ENCODE results near the gene CCDC190. TPM values are rescaled to one million over a fixed set of nuclear protein-coding genes. Genes with fewer than 3 reads are reported as not detected.

The CCDC190 gene
- not detected for total RNA-seq

DNA sequence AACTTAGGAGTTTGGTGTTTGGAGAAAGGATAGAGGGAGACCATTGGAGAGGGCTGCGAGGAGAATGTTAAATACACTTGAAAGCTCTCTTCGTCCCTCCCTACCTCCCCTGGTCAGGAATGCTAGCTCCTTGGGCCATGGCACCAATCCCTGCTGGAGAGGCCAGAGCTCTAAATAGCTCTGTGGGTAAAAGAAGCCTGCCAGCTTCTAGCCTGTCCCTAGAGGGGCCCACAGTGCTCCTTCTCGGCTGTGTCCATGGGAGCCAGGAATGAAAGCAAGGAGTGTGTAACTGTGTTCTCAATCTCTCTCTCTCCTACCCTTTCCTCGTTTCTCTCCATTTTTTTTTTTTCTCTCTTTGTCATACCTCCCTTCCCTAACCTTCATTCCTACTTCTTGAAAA, at the start of gene CCDC190:
TSS of gene CCDC190 (minus strand) at position 75 of the 400 bp plus-strand sequence. CDS start 1,529 bp downstream, outside the sequence.
- no peaks in the 10 kb centered on the region for H3K36me3 Mint-ChIP-seq
- H3K9me3 Mint-ChIP-seq, result no peaks in the 10 kb centered on the region
- peaks cover 14% of the 10 kb centered on the region for H3K27me3 Mint-ChIP-seq
- H3K4me3 Mint-ChIP-seq, result no peak within 1 kb of the TSS
- H3K4me1 Mint-ChIP-seq, result no peaks in the 10 kb centered on the region
- no peak for DNase-seq
- H3K27ac Mint-ChIP-seq, result no peak within 1 kb of the TSS

- H3K27ac Mint-ChIP-seq, result no peak overlapping the region
- no peaks in the 10 kb centered on the region for H3K36me3 Mint-ChIP-seq
- no peak overlapping the region for H3K4me3 Mint-ChIP-seq
- no peaks in the 10 kb centered on the region for H3K4me1 Mint-ChIP-seq
- H3K27me3 Mint-ChIP-seq, result peaks cover 14% of the 10 kb centered on the region
- DNase-seq, result no peak
- peaks cover 6% of the 10 kb centered on the region for H3K9me3 Mint-ChIP-seq
Measured at GRCh38 chr1:162910161-162910560, 49.2 kb upstream of the CCDC190 start.

DNA sequence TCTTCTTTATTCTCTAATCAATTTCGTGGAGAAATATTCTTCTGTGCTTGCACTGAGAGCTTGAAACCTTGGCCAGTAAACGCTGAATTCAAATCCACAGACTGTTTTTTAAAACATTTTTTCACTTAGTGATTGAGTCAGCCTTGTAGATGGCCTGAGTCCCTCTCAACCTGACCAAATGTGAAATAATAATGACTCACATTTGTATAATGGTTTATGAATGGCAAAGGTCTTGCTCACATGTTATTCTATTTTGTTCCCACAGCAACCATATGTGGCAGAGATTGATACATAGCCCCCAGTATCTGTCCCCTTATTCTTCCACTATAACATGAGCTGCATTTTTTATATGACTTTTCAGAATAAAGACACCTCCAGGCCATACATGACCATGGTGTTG, 47.8 kb upstream of the CCDC190 start:
- Mint-ChIP-seq H3K4me3 (no peak overlapping the region), H3K9me3 (peaks cover 6% of the 10 kb centered on the region), H3K36me3 (no peaks in the 10 kb centered on the region), H3K4me1 (no peaks in the 10 kb centered on the region), H3K27ac (no peak overlapping the region), H3K27me3 (peaks cover 12% of the 10 kb centered on the region)
- no peak for DNase-seq

GRCh38 chr1:162908236-162908635, 47.3 kb upstream of the CCDC190 start:
- Mint-ChIP-seq H3K4me1 (no peaks in the 10 kb centered on the region), H3K9me3 (peaks cover 6% of the 10 kb centered on the region), H3K27me3 (peaks cover 13% of the 10 kb centered on the region), H3K27ac (no peak overlapping the region), H3K4me3 (no peak overlapping the region), H3K36me3 (no peaks in the 10 kb centered on the region)
- DNase-seq, result no peak

DNA sequence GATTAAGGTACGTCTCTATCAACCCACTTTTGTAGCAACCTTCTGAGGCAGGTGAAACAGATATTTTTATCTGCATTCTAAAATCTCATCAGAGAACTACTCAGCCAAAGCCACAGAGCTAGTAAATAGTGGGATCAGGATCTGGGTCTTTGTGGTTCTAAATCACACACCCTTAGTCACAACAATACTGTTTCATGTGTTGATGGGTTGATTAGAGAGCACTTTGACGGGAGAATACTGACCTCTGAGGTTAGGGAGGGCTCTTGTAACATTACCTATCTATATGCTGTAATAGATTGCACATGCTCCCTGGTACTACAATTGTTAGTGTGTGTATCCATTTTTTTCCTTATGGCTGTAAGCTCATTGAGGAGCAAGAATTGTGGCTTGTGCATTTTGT, 45.5 kb upstream of the CCDC190 start:
- H3K27ac Mint-ChIP-seq, result no peak overlapping the region

DNA sequence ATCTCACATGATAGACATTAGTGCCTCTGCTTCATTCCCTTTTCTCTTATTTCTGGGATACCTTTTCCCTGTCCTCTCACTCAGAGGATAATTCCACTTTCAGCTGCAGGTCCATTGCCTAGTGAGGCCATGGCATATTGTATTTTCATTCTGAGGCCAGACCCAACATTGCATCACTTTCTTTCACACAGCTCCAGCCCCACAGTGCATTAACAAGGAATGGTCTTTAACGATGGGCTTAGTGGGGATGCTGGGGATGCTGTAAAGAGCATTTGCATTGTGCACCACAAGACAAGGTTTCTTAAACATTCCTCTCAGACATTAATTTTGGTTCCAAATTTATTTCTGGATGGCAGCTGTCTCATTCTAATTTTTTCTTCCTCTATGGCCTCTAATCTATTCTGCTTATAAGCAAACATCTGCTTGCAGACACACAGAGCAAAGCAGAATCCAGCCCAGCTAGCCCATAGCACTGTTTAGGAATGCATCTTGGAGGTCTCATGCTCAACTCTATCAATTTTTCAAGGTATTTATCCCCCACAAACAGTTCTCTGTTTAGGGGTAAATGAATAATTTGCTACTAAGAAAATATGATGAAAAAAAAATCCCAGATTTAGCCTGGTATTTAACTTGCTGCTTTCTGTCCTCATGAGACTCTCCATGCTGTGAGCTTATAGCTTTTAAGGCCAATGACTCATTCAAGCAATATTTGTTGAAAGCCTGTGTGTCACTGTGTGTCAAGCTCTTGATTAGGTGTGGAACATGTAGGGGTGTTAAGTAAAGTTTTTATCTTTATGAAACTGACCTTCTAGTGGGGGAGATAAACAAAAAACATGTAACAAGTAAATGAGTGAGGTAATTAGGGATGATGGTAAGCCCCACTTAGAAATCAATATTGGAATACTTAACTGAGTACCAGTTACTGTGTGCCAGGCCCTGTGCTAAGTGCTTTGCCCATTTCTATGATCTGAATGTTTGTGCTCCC, 44.5 kb upstream of the CCDC190 start:
- Mint-ChIP-seq H3K9me3 (no peaks in the 10 kb centered on the region), H3K27ac (no peak overlapping the region), H3K4me1 (no peaks in the 10 kb centered on the region)

More for the DNA sequence above, 45.5 kb upstream of the CCDC190 start:
- Mint-ChIP-seq H3K27me3 (peaks cover 6% of the 10 kb centered on the region), H3K9me3 (no peaks in the 10 kb centered on the region), H3K36me3 (no peaks in the 10 kb centered on the region), H3K4me3 (no peak overlapping the region), H3K4me1 (no peaks in the 10 kb centered on the region)
- DNase-seq, result no peak

DNA sequence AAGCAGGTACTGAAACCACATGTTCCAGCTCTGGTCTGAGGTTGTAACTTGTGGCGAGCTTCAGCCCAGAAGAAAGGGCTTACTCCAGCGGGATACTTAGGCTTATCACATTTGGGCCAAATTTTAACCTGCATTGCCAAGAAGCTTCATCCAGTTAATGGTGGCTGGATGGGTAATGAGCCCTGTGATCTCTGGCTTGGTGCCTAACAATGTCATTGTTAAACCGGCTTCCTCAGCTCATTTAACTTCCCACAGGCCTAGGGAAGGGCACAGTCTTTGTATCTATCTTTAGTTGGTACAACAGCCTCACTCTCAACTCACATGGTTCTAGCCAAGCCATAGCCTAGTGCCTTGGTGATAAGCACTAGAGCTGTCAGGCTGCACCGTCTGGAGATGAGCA, 43.6 kb upstream of the CCDC190 start:
- Mint-ChIP-seq H3K27ac (no peak overlapping the region), H3K4me3 (no peak overlapping the region), H3K4me1 (no peaks in the 10 kb centered on the region), H3K36me3 (no peaks in the 10 kb centered on the region), H3K27me3 (peaks cover 6% of the 10 kb centered on the region), H3K9me3 (no peaks in the 10 kb centered on the region)
- DNase-seq, result no peak

More for the DNA sequence above, 44.5 kb upstream of the CCDC190 start:
- Mint-ChIP-seq H3K36me3 (no peaks in the 10 kb centered on the region), H3K27me3 (peaks cover 6% of the 10 kb centered on the region), H3K4me3 (no peak overlapping the region)
- DNase-seq, result no peak

GRCh38 chr1:162904023-162904422, 43.0 kb upstream of the CCDC190 start:
- no peak for DNase-seq
- Mint-ChIP-seq H3K9me3 (no peaks in the 10 kb centered on the region), H3K27ac (no peak overlapping the region), H3K4me3 (no peak overlapping the region), H3K36me3 (no peaks in the 10 kb centered on the region), H3K4me1 (no peaks in the 10 kb centered on the region), H3K27me3 (peaks cover 3% of the 10 kb centered on the region)

DNA sequence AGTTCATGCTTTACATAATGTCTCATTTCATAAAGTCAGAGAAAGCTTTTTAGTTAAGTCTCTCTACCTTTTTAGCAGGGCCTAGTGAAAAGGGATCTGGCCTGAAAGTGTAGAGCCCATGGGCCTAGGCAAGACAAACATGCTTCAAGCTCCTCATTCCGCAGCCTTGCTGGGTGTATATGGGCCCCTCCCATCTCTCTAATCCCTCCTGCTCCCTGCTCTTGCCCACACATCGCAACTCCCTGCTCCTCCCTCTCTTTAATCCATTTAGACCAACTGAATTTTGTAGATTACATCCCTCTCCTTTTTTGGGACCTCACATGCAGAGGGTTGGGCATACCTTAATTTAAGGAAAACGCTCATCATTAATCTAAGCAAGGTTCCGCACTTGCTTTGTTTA, 42.3 kb upstream of the CCDC190 start:
- Mint-ChIP-seq H3K27ac (no peak overlapping the region), H3K36me3 (no peaks in the 10 kb centered on the region), H3K27me3 (peaks cover 3% of the 10 kb centered on the region), H3K4me3 (no peak overlapping the region), H3K9me3 (no peaks in the 10 kb centered on the region), H3K4me1 (no peaks in the 10 kb centered on the region)
- DNase-seq, result no peak

- Mint-ChIP-seq H3K4me3 (no peak overlapping the region), H3K9me3 (no peaks in the 10 kb centered on the region), H3K36me3 (no peaks in the 10 kb centered on the region), H3K27me3 (peaks cover 3% of the 10 kb centered on the region), H3K4me1 (no peaks in the 10 kb centered on the region), H3K27ac (no peak overlapping the region)
- no peak for DNase-seq
Measured at GRCh38 chr1:162902416-162902815, 41.4 kb upstream of the CCDC190 start.

GRCh38 chr1:162901243-162901642, 40.3 kb upstream of the CCDC190 start:
- Mint-ChIP-seq H3K9me3 (no peaks in the 10 kb centered on the region), H3K4me1 (no peaks in the 10 kb centered on the region), H3K27me3 (peaks cover 6% of the 10 kb centered on the region), H3K27ac (no peak overlapping the region), H3K4me3 (no peak overlapping the region), H3K36me3 (no peaks in the 10 kb centered on the region)
- no peak for DNase-seq

DNA sequence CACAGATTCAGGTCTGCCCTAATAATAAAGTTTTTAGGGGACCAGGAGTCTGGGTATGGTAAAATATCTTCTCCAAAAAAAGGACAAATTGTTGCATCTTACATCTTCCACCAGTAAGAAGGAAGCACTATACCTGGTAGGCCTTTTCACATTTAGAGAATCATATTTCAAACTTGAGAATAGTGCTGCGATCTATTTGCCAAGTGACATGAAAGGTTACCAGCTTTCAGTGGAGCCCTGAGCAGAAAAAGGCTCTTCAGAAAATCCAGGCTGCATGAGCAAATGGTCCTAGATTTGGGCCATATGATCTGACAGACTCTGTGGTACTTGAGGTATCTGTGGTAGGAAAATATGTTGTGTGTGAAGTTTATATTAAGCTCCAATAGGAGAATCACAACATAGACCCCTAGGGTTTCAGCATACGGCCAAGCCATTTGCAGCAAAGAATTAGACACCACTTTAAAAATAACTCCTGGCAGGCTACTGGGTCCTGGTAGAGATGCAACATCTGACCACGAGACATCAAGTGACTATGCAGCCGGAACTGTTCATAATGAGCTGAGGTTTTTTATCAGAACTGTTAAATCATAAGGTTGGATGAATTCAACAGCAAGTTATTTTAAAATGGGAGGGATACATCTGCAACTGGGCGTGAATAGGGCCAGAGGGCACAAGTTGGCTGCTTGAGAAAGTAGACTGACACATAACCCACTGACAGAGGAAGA, 38.6 kb upstream of the CCDC190 start:
- Mint-ChIP-seq H3K27ac (no peak overlapping the region), H3K9me3 (no peaks in the 10 kb centered on the region), H3K4me1 (no peaks in the 10 kb centered on the region), H3K36me3 (no peaks in the 10 kb centered on the region), H3K27me3 (peaks cover 7% of the 10 kb centered on the region), H3K4me3 (no peak overlapping the region)
- no peak for DNase-seq

DNA sequence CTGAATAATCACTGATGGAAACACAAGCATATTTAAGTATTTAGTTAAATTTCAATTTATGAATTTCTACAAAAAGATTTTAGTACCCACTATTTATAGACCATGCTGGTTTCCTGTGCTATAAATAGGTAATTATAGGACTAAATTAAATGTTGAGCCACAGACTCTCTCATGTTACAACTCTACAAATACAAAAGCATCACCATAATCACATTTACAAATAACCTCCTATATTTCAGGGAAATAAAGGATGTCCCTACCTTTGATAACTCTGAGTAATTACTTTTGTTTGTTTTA, 32.6 kb upstream of the CCDC190 start:
- Mint-ChIP-seq H3K9me3 (no peaks in the 10 kb centered on the region), H3K4me1 (peaks cover 4% of the 10 kb centered on the region), H3K27me3 (peaks cover 4% of the 10 kb centered on the region), H3K36me3 (no peaks in the 10 kb centered on the region), H3K27ac (no peak overlapping the region), H3K4me3 (no peak overlapping the region)
- DNase-seq, result no peak

GRCh38 chr1:162892906-162893611, 32.1 kb upstream of the CCDC190 start:
- H3K9me3 Mint-ChIP-seq, result no peaks in the 10 kb centered on the region
- no peaks in the 10 kb centered on the region for H3K36me3 Mint-ChIP-seq
- H3K4me1 Mint-ChIP-seq, result peaks cover 4% of the 10 kb centered on the region
- H3K4me3 Mint-ChIP-seq, result no peak overlapping the region
- DNase-seq, result no peak
- H3K27me3 Mint-ChIP-seq, result peaks cover 4% of the 10 kb centered on the region
- H3K27ac Mint-ChIP-seq, result no peak overlapping the region

DNA sequence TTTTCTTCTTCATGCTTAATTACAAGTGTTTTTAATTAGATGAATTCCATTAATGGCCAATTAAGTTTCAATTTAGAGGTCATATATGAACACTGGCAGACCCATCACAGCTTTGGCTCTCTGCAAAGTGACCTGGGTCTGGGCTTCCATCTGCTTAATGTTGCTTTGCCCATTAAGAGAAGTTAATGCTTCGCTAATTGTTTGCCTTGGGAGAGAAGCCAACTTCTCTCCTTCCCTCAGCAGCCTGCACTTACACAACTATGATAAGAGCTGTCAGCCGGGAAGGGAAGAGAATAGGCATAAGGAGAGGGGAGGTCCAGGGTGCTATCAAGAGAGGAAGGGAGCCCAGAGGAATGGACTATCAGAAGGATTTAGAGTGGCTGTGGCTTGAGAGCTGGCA, 29.0 kb upstream of the CCDC190 start:
- Mint-ChIP-seq H3K27me3 (no peaks in the 10 kb centered on the region), H3K36me3 (no peaks in the 10 kb centered on the region), H3K27ac (no peak overlapping the region), H3K9me3 (no peaks in the 10 kb centered on the region), H3K4me3 (no peak overlapping the region), H3K4me1 (peaks cover 4% of the 10 kb centered on the region)
- DNase-seq, result no peak
